GM19372 (cell line): ENCODE data around the gene EMC8.
A peak's percentile ranks its signal among the peaks of the same experiment; 100 is the strongest.

Experiments used
- ATAC-seq: cut with Tn5 transposase; IDR thresholded peaks from one replicate; pipeline ENCODE4 v1.9.1; 2021; ENCODE audit warnings: mild to moderate bottlenecking, low read depth, moderate library complexity; ENCODE audit not compliant: unreplicated experiment

EMC8 gene

GRCh38 chr16:85735225-85735635, 64.1 kb downstream of the EMC8 start:
- peak; percentile 84 for ATAC-seq

DNA sequence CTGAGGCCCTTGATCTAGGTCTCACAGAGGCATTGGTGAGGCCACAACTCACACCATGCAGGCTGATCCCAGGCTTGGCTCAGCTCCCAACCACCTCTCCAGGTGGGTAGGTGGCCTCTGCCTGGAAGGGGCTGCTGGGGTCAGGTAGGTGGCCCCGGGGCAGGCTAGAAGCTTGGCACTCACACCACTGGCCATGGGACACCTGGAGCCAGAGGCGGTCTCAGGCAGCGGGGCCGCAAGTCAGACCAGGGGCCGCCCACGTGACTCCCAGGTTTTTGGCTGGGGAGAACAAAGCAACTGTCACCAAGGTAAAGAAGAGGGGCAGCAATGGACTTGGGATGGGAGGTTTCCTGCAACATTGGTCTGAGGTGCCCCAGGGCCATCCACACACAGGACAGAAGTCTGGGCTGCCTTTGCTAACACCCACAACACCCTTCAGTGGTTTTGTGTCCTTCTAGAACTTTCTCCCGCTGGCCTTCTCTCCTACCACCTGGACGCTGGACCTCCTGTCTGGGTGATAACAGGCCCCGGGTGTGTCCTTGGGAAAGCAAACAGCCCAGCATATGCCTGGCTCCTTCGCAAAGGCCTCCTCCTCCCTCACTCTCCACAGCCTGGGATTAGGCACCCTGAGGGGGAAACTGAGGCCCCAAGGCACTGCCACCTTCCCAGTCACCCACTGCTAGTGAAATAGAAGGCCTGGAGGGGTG, 64.9 kb downstream of the EMC8 start:
- ATAC-seq, result no peak

- no peak for ATAC-seq
These were observed 65.5 kb downstream of the EMC8 start for GRCh38 chr16:85733839-85734170.

DNA sequence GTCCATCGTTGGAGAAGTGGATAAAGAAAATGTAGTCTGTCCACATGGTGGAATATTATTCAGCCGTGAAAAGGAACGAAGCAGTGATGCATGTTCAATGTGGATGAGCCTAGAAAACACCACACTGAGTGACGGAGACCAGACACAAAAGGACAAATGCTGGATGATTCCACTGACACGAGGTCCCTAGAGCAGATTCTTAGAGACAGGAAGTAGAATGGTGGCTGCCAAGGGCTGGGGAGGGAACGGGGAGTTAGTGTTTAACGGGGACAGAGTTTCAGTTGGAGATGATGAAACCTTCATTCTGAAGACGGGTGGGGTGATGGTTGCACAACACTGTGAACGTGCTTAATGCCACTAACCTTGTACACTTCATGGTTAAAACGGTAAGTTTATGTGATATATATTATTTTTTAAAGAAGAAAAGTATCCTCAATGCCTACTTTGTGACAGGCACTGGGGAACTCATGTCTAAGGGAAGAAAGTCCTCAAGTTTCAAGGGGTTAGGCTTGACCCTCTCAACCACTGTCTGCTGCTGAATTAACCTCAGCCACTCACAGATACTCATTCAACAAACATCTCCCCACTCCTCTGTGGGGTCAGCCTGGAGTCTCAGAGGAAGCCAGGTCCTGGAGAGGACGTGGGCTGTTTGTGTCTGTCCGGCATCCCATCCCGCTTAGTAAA, 66.0 kb downstream of the EMC8 start:
- ATAC-seq, result no peak

DNA sequence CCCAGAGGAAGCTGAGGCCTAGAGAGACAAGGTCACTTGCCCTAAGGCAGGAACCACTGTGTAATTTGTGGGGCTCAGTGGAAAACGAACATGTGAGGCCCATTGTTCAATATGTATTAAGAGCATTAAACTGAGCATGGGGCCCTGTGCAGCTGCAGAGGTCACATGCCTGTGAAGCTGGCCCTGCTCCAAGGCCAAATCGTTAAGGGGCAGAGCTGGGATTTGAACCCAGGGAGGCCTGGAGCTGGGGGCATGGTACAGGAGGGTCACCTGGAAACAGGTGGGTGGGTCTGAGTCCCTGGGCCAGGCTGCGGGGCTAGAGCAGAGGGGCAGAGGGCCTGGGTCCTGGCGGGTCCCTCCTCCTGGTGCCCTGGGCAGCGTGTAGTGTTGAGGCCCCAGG, 68.2 kb downstream of the EMC8 start:
- ATAC-seq, result no peak

- ATAC-seq, result no peak
These were observed 69.2 kb downstream of the EMC8 start for GRCh38 chr16:85730186-85730465.

DNA sequence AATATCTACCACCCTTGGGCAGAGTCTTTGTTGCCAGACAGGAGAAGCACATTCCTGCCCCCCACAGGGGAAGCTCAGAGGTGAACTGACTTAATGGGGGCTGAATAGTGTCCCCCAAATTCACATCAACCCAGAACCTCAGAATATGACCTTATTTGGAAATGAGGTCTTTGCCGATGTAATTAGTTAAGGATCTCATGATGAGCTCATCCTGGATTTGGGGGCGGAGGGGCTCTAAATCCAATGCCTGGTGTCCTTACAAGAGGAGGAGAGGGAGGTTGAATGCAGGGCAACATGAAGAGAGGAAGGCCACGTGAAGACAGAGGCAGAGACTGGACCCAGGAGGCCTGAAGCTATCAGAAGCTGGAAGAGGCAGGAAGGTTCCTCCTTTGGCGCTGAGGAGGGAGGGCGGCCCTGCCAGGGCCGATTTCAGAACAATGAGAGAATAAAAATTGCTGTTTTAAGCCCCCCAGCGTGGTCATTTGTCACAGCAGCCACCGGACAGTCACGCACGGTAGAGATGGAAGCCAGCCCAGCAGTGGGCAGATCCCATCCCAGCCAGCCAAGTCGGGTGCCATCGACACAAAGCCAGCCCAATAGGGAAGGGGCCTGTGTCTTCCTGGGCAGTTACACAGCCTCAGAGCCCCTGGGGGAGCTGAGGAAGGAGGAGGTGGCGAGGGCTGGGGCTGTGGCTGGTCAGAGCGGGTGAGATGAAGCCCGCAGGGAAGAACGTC, 69.7 kb downstream of the EMC8 start:
- no peak for ATAC-seq

GRCh38 chr16:85728879-85729278, 70.5 kb downstream of the EMC8 start:
- ATAC-seq, result no peak
